Measurements from ENCODE around the gene PSMC3. TPM values are rescaled to one million over a fixed set of nuclear protein-coding genes. Genes with fewer than 3 reads are reported as not detected.

Gene PSMC3
- total and polyA plus RNA-seq, 9 of the 15 experiments (the other 6 are each of a cell fraction or from before 2014, with no cell fraction given): 44.3 to 324 (median 240) TPM

- TF ChIP-seq ZBTB11 (CRISPR knock-in tag; IDR thresholded peaks at IDR 0.05): peak in 1 of 3 experiments; percentile 83; a peak in 2 of 6 replicates
- no peak for TF ChIP-seq AFF4 (CRISPR knock-in tag; IDR thresholded peaks at IDR 0.05)
- peak; percentile 51; the same call in 1 of the 2 replicates for TF ChIP-seq FOXM1 (IDR thresholded peaks at IDR 0.05; ENCODE audit: low read depth)
- no peak for TF ChIP-seq FOXM1 (CRISPR knock-in tag; IDR thresholded peaks at IDR 0.05; ENCODE audit: low read depth)
- TF ChIP-seq, protein P1, sequence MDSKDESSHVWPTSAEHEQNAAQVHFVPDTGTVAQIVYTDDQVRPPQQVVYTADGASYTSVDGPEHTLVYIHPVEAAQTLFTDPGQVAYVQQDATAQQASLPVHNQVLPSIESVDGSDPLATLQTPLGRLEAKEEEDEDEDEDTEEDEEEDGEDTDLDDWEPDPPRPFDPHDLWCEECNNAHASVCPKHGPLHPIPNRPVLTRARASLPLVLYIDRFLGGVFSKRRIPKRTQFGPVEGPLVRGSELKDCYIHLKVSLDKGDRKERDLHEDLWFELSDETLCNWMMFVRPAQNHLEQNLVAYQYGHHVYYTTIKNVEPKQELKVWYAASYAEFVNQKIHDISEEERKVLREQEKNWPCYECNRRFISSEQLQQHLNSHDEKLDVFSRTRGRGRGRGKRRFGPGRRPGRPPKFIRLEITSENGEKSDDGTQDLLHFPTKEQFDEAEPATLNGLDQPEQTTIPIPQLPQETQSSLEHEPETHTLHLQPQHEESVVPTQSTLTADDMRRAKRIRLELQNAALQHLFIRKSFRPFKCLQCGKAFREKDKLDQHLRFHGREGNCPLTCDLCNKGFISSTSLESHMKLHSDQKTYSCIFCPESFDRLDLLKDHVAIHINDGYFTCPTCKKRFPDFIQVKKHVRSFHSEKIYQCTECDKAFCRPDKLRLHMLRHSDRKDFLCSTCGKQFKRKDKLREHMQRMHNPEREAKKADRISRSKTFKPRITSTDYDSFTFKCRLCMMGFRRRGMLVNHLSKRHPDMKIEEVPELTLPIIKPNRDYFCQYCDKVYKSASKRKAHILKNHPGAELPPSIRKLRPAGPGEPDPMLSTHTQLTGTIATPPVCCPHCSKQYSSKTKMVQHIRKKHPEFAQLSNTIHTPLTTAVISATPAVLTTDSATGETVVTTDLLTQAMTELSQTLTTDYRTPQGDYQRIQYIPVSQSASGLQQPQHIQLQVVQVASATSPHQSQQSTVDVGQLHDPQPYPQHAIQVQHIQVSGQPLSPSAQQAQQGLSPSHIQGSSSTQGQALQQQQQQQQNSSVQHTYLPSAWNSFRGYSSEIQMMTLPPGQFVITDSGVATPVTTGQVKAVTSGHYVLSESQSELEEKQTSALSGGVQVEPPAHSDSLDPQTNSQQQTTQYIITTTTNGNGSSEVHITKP (IDR thresholded peaks at IDR 0.05; ENCODE audit: partially characterized antibody): peak; percentile 56
- TF ChIP-seq RBM39 (optimal IDR thresholded peaks at IDR 0.05; ENCODE audit: low read depth, low read length): peak; percentile 70
- TF ChIP-seq, protein P2, sequence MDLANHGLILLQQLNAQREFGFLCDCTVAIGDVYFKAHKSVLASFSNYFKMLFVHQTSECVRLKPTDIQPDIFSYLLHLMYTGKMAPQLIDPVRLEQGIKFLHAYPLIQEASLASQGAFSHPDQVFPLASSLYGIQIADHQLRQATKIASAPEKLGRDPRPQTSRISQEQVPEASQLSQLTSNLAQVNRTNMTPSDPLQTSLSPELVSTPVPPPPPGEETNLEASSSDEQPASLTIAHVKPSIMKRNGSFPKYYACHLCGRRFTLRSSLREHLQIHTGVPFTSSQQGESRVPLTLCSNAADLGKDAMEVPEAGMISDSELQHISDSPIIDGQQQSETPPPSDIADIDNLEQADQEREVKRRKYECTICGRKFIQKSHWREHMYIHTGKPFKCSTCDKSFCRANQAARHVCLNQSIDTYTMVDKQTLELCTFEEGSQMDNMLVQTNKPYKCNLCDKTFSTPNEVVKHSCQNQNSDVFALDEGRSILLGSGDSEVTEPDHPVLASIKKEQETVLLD (IDR thresholded peaks at IDR 0.05): no peak
- peak in 1 of 2 experiments; percentile 58; a peak in 2 of 4 replicates for TF ChIP-seq NONO (IDR thresholded peaks at IDR 0.05; ENCODE audit: low read depth in 2 of 2, low read length in 1 of 2)
- TF ChIP-seq OTX1 (CRISPR knock-in tag; IDR thresholded peaks at IDR 0.05): peak; percentile 71; the same call in 1 of the 2 replicates
- TF ChIP-seq ZNF143 (CRISPR knock-in tag; IDR thresholded peaks at IDR 0.05): peak; percentile 90
These were observed at the start of gene PSMC3 (continued) for GRCh38 chr11:47426062-47426956.
